Activated naive CD8-positive, alpha-beta T cell (primary cell): ENCODE measurements around the gene HIF1A.

Source experiments
- H3K27ac Mint-ChIP-seq: one replicate; pipeline ENCODE4 v1.8.0; 2021; ENCODE audit warnings: mixed read lengths
- H3K27me3 Mint-ChIP-seq: one replicate; pipeline ENCODE4 v1.8.0; 2021; ENCODE audit warnings: mixed read lengths
- H3K36me3 Mint-ChIP-seq: one replicate; pipeline ENCODE4 v1.8.0; 2021; ENCODE audit warnings: mixed read lengths
- H3K4me1 Mint-ChIP-seq: one replicate; pipeline ENCODE4 v1.8.0; 2021; ENCODE audit warnings: low read depth, mixed read lengths
- H3K4me3 Mint-ChIP-seq: one replicate; pipeline ENCODE4 v1.8.0; 2021; ENCODE audit warnings: mild to moderate bottlenecking, mixed read lengths
- H3K9me3 Mint-ChIP-seq: one replicate; pipeline ENCODE4 v1.8.0; 2021; ENCODE audit warnings: low read depth, mixed read lengths

HIF1A gene

GRCh38 chr14:61710853-61711817 lies 15.8 kb downstream of the HIF1A start:
- H3K4me1 Mint-ChIP-seq, result peaks cover 86% of the 10 kb centered on the region
- no peaks in the 10 kb centered on the region for H3K27me3 Mint-ChIP-seq
- peak overlapping the region; percentile 53 for H3K4me3 Mint-ChIP-seq
- peaks cover 8% of the 10 kb centered on the region for H3K36me3 Mint-ChIP-seq
- H3K9me3 Mint-ChIP-seq, result no peaks in the 10 kb centered on the region
- peak overlapping the region; percentile 11 for H3K27ac Mint-ChIP-seq

- peaks cover 85% of the 10 kb centered on the region for H3K4me1 Mint-ChIP-seq
Observed at GRCh38 chr14:61712137-61712536, 16.8 kb downstream of the HIF1A start.

GRCh38 chr14:61713724-61714437 lies 18.6 kb downstream of the HIF1A start:
- no peaks in the 10 kb centered on the region for H3K27me3 Mint-ChIP-seq
- H3K4me3 Mint-ChIP-seq, result peak overlapping the region; percentile 13
- peak overlapping the region; percentile 54 for H3K27ac Mint-ChIP-seq
- H3K4me1 Mint-ChIP-seq, result peaks cover 93% of the 10 kb centered on the region
- H3K36me3 Mint-ChIP-seq, result no peaks in the 10 kb centered on the region
- H3K9me3 Mint-ChIP-seq, result no peaks in the 10 kb centered on the region

More at GRCh38 chr14:61712137-61712536, 16.8 kb downstream of the HIF1A start:
- Mint-ChIP-seq H3K9me3 (no peaks in the 10 kb centered on the region), H3K27ac (peak overlapping the region; percentile 56), H3K36me3 (peaks cover 3% of the 10 kb centered on the region), H3K4me3 (peak overlapping the region; percentile 38), H3K27me3 (no peaks in the 10 kb centered on the region)

GRCh38 chr14:61716956-61717355 lies 21.6 kb downstream of the HIF1A start:
- H3K27me3 Mint-ChIP-seq, result no peaks in the 10 kb centered on the region
- H3K4me1 Mint-ChIP-seq, result peaks cover 88% of the 10 kb centered on the region
- peak overlapping the region; percentile 30 for H3K4me3 Mint-ChIP-seq
- H3K27ac Mint-ChIP-seq, result peak overlapping the region; percentile 41
- H3K9me3 Mint-ChIP-seq, result no peaks in the 10 kb centered on the region
- H3K36me3 Mint-ChIP-seq, result no peaks in the 10 kb centered on the region

- Mint-ChIP-seq H3K9me3 (no peaks in the 10 kb centered on the region), H3K27ac (peak overlapping the region; percentile 34), H3K4me3 (peak overlapping the region; percentile 20), H3K4me1 (peaks cover 82% of the 10 kb centered on the region), H3K27me3 (no peaks in the 10 kb centered on the region), H3K36me3 (peaks cover 3% of the 10 kb centered on the region)
Observed at GRCh38 chr14:61718039-61718438, 22.7 kb downstream of the HIF1A start.

- peaks cover 78% of the 10 kb centered on the region for H3K4me1 Mint-ChIP-seq
- no peaks in the 10 kb centered on the region for H3K9me3 Mint-ChIP-seq
- H3K27me3 Mint-ChIP-seq, result no peaks in the 10 kb centered on the region
- H3K27ac Mint-ChIP-seq, result peak overlapping the region; percentile 72
- H3K36me3 Mint-ChIP-seq, result peaks cover 12% of the 10 kb centered on the region
- peak overlapping the region; percentile 71 for H3K4me3 Mint-ChIP-seq
Observed at GRCh38 chr14:61719344-61720293, 24.3 kb downstream of the HIF1A start.

GRCh38 chr14:61720294-61720661 lies 25.0 kb downstream of the HIF1A start:
- Mint-ChIP-seq H3K4me1 (peaks cover 76% of the 10 kb centered on the region), H3K4me3 (peak overlapping the region; percentile 71), H3K27ac (peak overlapping the region; percentile 72), H3K36me3 (peaks cover 16% of the 10 kb centered on the region), H3K9me3 (no peaks in the 10 kb centered on the region), H3K27me3 (no peaks in the 10 kb centered on the region)

- Mint-ChIP-seq H3K4me3 (peak overlapping the region; percentile 13), H3K27me3 (no peaks in the 10 kb centered on the region), H3K36me3 (peaks cover 16% of the 10 kb centered on the region), H3K9me3 (no peaks in the 10 kb centered on the region), H3K4me1 (peaks cover 72% of the 10 kb centered on the region), H3K27ac (peak overlapping the region; percentile 72)
Observed at GRCh38 chr14:61720741-61721140, 25.4 kb downstream of the HIF1A start.

GRCh38 chr14:61724133-61724532 lies 28.8 kb downstream of the HIF1A start:
- Mint-ChIP-seq H3K4me3 (no peak overlapping the region), H3K9me3 (no peaks in the 10 kb centered on the region), H3K27ac (peak overlapping the region; percentile 67), H3K4me1 (peaks cover 65% of the 10 kb centered on the region), H3K36me3 (peaks cover 21% of the 10 kb centered on the region), H3K27me3 (no peaks in the 10 kb centered on the region)

GRCh38 chr14:61726778-61727658 lies 31.7 kb downstream of the HIF1A start:
- no peak overlapping the region for H3K4me3 Mint-ChIP-seq
- peak overlapping the region; percentile 67 for H3K27ac Mint-ChIP-seq
- peaks cover 61% of the 10 kb centered on the region for H3K4me1 Mint-ChIP-seq
- peaks cover 24% of the 10 kb centered on the region for H3K36me3 Mint-ChIP-seq
- H3K27me3 Mint-ChIP-seq, result no peaks in the 10 kb centered on the region
- no peaks in the 10 kb centered on the region for H3K9me3 Mint-ChIP-seq

GRCh38 chr14:61730756-61731373 lies 35.6 kb downstream of the HIF1A start:
- Mint-ChIP-seq H3K9me3 (no peaks in the 10 kb centered on the region), H3K4me3 (no peak overlapping the region), H3K36me3 (peaks cover 23% of the 10 kb centered on the region), H3K4me1 (peaks cover 44% of the 10 kb centered on the region), H3K27ac (peak overlapping the region; percentile 68), H3K27me3 (no peaks in the 10 kb centered on the region)

GRCh38 chr14:61733972-61734371 lies 38.7 kb downstream of the HIF1A start:
- no peak overlapping the region for H3K4me3 Mint-ChIP-seq
- H3K4me1 Mint-ChIP-seq, result peaks cover 19% of the 10 kb centered on the region
- H3K27ac Mint-ChIP-seq, result no peak overlapping the region
- H3K27me3 Mint-ChIP-seq, result no peaks in the 10 kb centered on the region
- H3K36me3 Mint-ChIP-seq, result peaks cover 24% of the 10 kb centered on the region
- H3K9me3 Mint-ChIP-seq, result no peaks in the 10 kb centered on the region

- no peaks in the 10 kb centered on the region for H3K9me3 Mint-ChIP-seq
- no peak overlapping the region for H3K4me3 Mint-ChIP-seq
- H3K27ac Mint-ChIP-seq, result no peak overlapping the region
- H3K36me3 Mint-ChIP-seq, result peaks cover 29% of the 10 kb centered on the region
- H3K4me1 Mint-ChIP-seq, result peaks cover 3% of the 10 kb centered on the region
- no peaks in the 10 kb centered on the region for H3K27me3 Mint-ChIP-seq
Observed at GRCh38 chr14:61736751-61737150, 41.4 kb downstream of the HIF1A start.
